Measurements from ENCODE around the gene DNAH2. TPM values are rescaled to one million over a fixed set of nuclear protein-coding genes. Genes with fewer than 3 reads are reported as not detected.

DNAH2 gene
- total and polyA plus RNA-seq, 2 of the 13 experiments (the other 11 are each of a cell fraction or from before 2014, with no cell fraction given), result not detected

- TF ChIP-seq, protein P1, sequence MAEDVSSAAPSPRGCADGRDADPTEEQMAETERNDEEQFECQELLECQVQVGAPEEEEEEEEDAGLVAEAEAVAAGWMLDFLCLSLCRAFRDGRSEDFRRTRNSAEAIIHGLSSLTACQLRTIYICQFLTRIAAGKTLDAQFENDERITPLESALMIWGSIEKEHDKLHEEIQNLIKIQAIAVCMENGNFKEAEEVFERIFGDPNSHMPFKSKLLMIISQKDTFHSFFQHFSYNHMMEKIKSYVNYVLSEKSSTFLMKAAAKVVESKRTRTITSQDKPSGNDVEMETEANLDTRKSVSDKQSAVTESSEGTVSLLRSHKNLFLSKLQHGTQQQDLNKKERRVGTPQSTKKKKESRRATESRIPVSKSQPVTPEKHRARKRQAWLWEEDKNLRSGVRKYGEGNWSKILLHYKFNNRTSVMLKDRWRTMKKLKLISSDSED (CRISPR knock-in tag; IDR thresholded peaks at IDR 0.05), result no peak
- no peak for TF ChIP-seq XBP1 (CRISPR knock-in tag; IDR thresholded peaks at IDR 0.05)
- TF ChIP-seq ZNF280B (CRISPR knock-in tag; IDR thresholded peaks at IDR 0.05; ENCODE audit: borderline replicate concordance), result no peak
- TF ChIP-seq HCFC1 (IDR thresholded peaks at IDR 0.05; ENCODE audit: low read depth, low read length), result peak; percentile 69
- TF ChIP-seq NFIC (IDR thresholded peaks at IDR 0.05; ENCODE audit: low read length), result peak; percentile 78
- TF ChIP-seq ZBTB7A (CRISPR knock-in tag; IDR thresholded peaks at IDR 0.05), result peak; percentile 92; the same call in 1 of the 2 replicates
- no peak; the same call in 1 of the 2 replicates for TF ChIP-seq ZNF841 (CRISPR knock-in tag; IDR thresholded peaks at IDR 0.05; ENCODE audit: borderline replicate concordance)
- TF ChIP-seq HOXA5 (CRISPR knock-in tag; IDR thresholded peaks at IDR 0.05), result peak; percentile 90; the same call in 1 of the 2 replicates
- peak; percentile 96 for TF ChIP-seq ZNF350 (CRISPR knock-in tag; IDR thresholded peaks at IDR 0.05; ENCODE audit: borderline replicate concordance, low read depth)
- TF ChIP-seq ZBTB21 (CRISPR knock-in tag; IDR thresholded peaks at IDR 0.05), result peak; percentile 66; the same call in 1 of the 2 replicates
- TF ChIP-seq E2F1 (CRISPR knock-in tag; IDR thresholded peaks at IDR 0.05), result no peak
- TF ChIP-seq NR1H2 (CRISPR knock-in tag; IDR thresholded peaks at IDR 0.05; ENCODE audit: borderline replicate concordance, low read depth), result no peak; the same call in 1 of the 2 replicates
- TF ChIP-seq PRMT3 (CRISPR knock-in tag; IDR thresholded peaks at IDR 0.05; ENCODE audit: borderline replicate concordance, low read depth), result no peak
- TF ChIP-seq PRDM15 (CRISPR knock-in tag; IDR thresholded peaks at IDR 0.05), result peak; percentile 99
- no peak for TF ChIP-seq BRCA1 (CRISPR knock-in tag; IDR thresholded peaks at IDR 0.05)
- TF ChIP-seq ZBTB14 (CRISPR knock-in tag; IDR thresholded peaks at IDR 0.05), result no peak
- no peak for TF ChIP-seq KAT7 (CRISPR knock-in tag; IDR thresholded peaks at IDR 0.05; ENCODE audit: borderline replicate concordance)
- TF ChIP-seq ZNF547 (CRISPR knock-in tag; IDR thresholded peaks at IDR 0.05), result no peak
- TF ChIP-seq, protein P2, sequence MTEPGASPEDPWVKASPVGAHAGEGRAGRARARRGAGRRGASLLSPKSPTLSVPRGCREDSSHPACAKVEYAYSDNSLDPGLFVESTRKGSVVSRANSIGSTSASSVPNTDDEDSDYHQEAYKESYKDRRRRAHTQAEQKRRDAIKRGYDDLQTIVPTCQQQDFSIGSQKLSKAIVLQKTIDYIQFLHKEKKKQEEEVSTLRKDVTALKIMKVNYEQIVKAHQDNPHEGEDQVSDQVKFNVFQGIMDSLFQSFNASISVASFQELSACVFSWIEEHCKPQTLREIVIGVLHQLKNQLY (CRISPR knock-in tag; IDR thresholded peaks at IDR 0.05), result peak; percentile 96
- TF ChIP-seq ZNF124 (CRISPR knock-in tag; IDR thresholded peaks at IDR 0.05), result peak; percentile 81; the same call in 1 of the 2 replicates
These were observed 119.3 kb downstream of the DNAH2 start (continued) for GRCh38 chr17:7836596-7837407.
